Gastroesophageal sphincter (tissue), 4 donors: ENCODE data around the gene ZNF783. TPM values are rescaled to one million over a fixed set of nuclear protein-coding genes. Genes with fewer than 3 reads are reported as not detected.

ENCODE experiments used
- ATAC-seq: fragments of 150-250 bp; one replicate; pipeline ENCODE4 v1.9.1; 2016; ENCODE audit warnings: mild to moderate bottlenecking, moderate library complexity
- H3K27ac ChIP-seq, 4 donors: fragments of 200-600 bp; sonication (generic) in 3 of 4; 1 replicate in 3 of 4; 2 replicates in 1 of 4; pipeline ENCODE4 v1.5.1; 2016 to 2019
- H3K27me3 ChIP-seq: fragments of 200-600 bp; sonication (generic); one replicate; pipeline ENCODE4 v1.5.1; 2019
- H3K36me3 ChIP-seq, 2 donors: fragments of 200-600 bp; sonication (generic); one replicate each; pipeline ENCODE4 v1.5.1; 2019; ENCODE audit warnings: control low read depth in 1 of 2
- H3K4me1 ChIP-seq, 3 donors: fragments of 200-600 bp; sonication (generic); 1 replicate in 2 of 3; 2 replicates in 1 of 3; pipeline ENCODE4 v1.5.1; 2016 to 2019; ENCODE audit warnings: control low read depth in 2 of 3
- H3K4me3 ChIP-seq, 2 donors: fragments of 200-600 bp; sonication (generic); one replicate each; pipeline ENCODE4 v1.5.1; 2019; ENCODE audit warnings: mild to moderate bottlenecking in 1 of 2, moderate library complexity in 1 of 2
- H3K9me3 ChIP-seq, 3 donors: fragments of 200-600 bp; sonication (generic); one replicate each; pipeline ENCODE4 v1.5.1; 2017 to 2019; ENCODE audit warnings: control low read depth in 2 of 3
- CTCF ChIP-seq, 4 experiments: fragments of 200-600 bp in 2 of 4; fragments of 450-650 bp in 2 of 4; sonication (generic) in 1 of 4; IDR thresholded peaks; one replicate each; pipeline ENCODE4 v1.5.1; 2017 to 2019; ENCODE audit warnings: antibody characterized with exemption in 4 of 4, mild to moderate bottlenecking in 2 of 4, moderate library complexity in 2 of 4
- EP300 ChIP-seq: sonication (generic); formaldehyde crosslinking; IDR thresholded peaks from one replicate; pipeline ENCODE4 v1.6.1; 2017; ENCODE audit warnings: antibody characterized with exemption, mild to moderate bottlenecking
- POLR2A ChIP-seq, 2 donors: fragments of 450-650 bp; IDR thresholded peaks; one replicate each; pipeline ENCODE4 v1.6.1; 2017; ENCODE audit warnings: antibody characterized with exemption in 2 of 2, mild to moderate bottlenecking in 2 of 2, moderate library complexity in 1 of 2
- POLR2AphosphoS5 ChIP-seq: sonication (generic); formaldehyde crosslinking; IDR thresholded peaks from one replicate; pipeline ENCODE4 v1.6.1; 2017; ENCODE audit warnings: antibody characterized with exemption
- WGBS, 2 donors: methylation state at CpG; one replicate each; pipeline ENCODE4 v1.1.5; 2018; ENCODE audit warnings: low coverage in 1 of 2; 5-methylcytosine and 5-hydroxymethylcytosine counted together
- total RNA-seq, 4 donors: library from RNA; depleted of rRNA; stranded (reverse); fragments of >200 nt; gene quantifications; one replicate each; pipeline ENCODE4 v1.1.0, GENCODE V29; 2016

ZNF783 gene
- total RNA-seq, 4 donors from 2014 or later, result 8.5 to 17.0 (median 13.1) TPM

- no peaks in the 10 kb centered on the region for H3K9me3 ChIP-seq
- H3K4me3 ChIP-seq, result peak within 1 kb of the TSS; percentile 83 to 98
- H3K36me3 ChIP-seq, result no peaks in the 10 kb centered on the region
- H3K27me3 ChIP-seq, result no peaks in the 10 kb centered on the region
- peak; percentile 35 for TF ChIP-seq POLR2AphosphoS5
- TF ChIP-seq POLR2A (IDR thresholded peaks at IDR 0.05), result no peak
- TF ChIP-seq CTCF (IDR thresholded peaks at IDR 0.05), result peak in 3 of 4 experiments; percentile 67 to 95 (median 77)
- 0% methylated on average over 3 to 11 of the region's 64 CpGs for WGBS, 2 donors
- H3K4me1 ChIP-seq, result peaks cover 0 to 27% (median 10%) of the 10 kb centered on the region in 3 donors
- peak; percentile 100 for ATAC-seq
- peak within 1 kb of the TSS in 3 of 4 donors; percentile 73 to 81 (median 77) for H3K27ac ChIP-seq
Measured at GRCh38 chr7:149239345-149240143, 22.5 kb upstream of the ZNF783 start, which contains the start of gene ZNF212. Gene ZNF212, plus strand, starts transcription at chr7:149239651. Its CDS starts 128 bp downstream, at chr7:149239779.

- no peaks in the 10 kb centered on the region for H3K9me3 ChIP-seq
- ATAC-seq, result no peak
- WGBS, 2 donors, result 70 to 90% methylated on average over 2 to 5 of the region's 5 CpGs
- peak overlapping the region; percentile 83 to 98 for H3K4me3 ChIP-seq
- H3K27me3 ChIP-seq, result no peaks in the 10 kb centered on the region
- H3K27ac ChIP-seq, result no peak overlapping the region
- no peaks in the 10 kb centered on the region for H3K36me3 ChIP-seq
- TF ChIP-seq CTCF (IDR thresholded peaks at IDR 0.05), result no peak
- TF ChIP-seq POLR2AphosphoS5, result no peak
- TF ChIP-seq POLR2A (IDR thresholded peaks at IDR 0.05), result no peak
- TF ChIP-seq EP300, result no peak
- peaks cover 0 to 27% (median 10%) of the 10 kb centered on the region in 3 donors for H3K4me1 ChIP-seq
Measured at GRCh38 chr7:149240637-149241036, 21.4 kb upstream of the ZNF783 start.

DNA sequence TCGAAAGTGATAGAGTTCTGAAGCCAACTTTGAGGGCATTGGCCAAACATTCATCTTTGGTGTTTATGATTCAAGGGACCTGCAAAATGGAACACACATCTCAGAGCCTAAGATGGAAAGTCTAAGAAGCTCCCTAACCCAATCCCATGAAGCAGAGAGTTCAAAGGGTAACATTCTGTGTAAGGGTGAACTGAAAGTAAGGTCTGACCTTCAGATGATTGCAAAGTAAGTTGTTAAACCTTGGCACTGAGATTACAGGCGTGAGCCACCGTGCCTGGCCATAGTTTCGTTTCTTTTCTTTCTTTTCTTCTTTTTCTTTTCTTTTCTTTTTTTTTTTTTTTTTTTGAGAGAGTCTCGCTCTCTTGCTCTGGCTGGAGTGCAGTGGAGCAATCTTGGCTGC lies 20.3 kb upstream of the ZNF783 start:
- Histone ChIP-seq H3K9me3 (no peaks in the 10 kb centered on the region), H3K4me1 (peaks cover 0 to 27% (median 10%) of the 10 kb centered on the region in 3 donors), H3K27me3 (no peaks in the 10 kb centered on the region), H3K36me3 (no peaks in the 10 kb centered on the region), H3K4me3 (no peak overlapping the region), H3K27ac (no peak overlapping the region)
- TF ChIP-seq EP300 (no peak), POLR2A (IDR thresholded peaks at IDR 0.05) (no peak), POLR2AphosphoS5 (no peak), CTCF (IDR thresholded peaks at IDR 0.05) (no peak)
- ATAC-seq, result no peak
- 89% methylated on average over 4 of the region's 5 CpGs; no CpG with 5 or more reads in 1 of the 2 donors for WGBS, 2 donors

DNA sequence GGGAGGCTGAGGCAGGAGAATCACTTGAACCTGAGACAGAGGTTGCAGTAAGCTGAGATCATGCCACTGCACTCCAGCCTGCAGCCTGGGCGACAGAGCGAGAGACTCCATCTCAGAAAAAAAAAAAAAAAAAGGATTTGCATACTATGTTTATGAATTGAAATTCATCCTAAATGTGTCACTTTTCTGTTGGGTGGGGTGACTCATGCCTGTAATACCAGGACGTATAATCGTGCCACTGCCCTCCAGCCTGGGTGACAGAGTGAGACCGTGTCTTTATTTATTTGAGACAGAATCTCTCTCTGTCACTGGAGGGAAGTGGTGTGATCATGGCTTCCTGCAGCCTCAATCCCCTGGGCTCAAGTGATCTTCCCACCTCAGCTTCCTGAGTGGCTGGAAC lies 16.8 kb upstream of the ZNF783 start:
- TF ChIP-seq EP300 (no peak), POLR2A (IDR thresholded peaks at IDR 0.05) (no peak), CTCF (IDR thresholded peaks at IDR 0.05) (no peak), POLR2AphosphoS5 (no peak)
- Histone ChIP-seq H3K9me3 (no peaks in the 10 kb centered on the region), H3K36me3 (peaks cover 0 to 5% of the 10 kb centered on the region in 2 donors), H3K4me1 (peaks cover 0 to 16% (median 9%) of the 10 kb centered on the region in 3 donors), H3K27me3 (no peaks in the 10 kb centered on the region), H3K4me3 (no peak overlapping the region), H3K27ac (no peak overlapping the region)
- ATAC-seq, result no peak
- 64 to 68% methylated on average over 3 to 5 of the region's 5 CpGs for WGBS, 2 donors

DNA sequence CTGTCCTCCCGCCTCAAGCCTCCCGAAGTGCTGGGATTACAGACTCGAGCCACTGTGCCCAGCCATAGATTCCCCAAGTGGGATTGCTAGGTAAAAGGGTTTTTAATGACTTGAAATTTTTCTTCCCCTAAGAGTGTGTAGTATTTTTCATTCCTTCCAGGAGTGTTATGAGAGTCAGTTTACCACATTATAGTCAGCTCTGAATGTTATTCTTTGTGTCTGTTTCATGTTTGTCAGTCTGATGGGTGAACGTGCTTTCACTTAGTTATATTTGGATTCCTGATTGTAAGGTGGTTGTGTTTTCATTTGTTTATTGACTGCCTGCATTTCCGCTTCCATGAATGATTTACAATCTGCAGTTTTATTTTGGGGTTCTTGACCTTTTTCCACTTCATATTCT lies 16.3 kb upstream of the ZNF783 start:
- no peaks in the 10 kb centered on the region for H3K9me3 ChIP-seq
- no peak overlapping the region for H3K27ac ChIP-seq
- no peak for TF ChIP-seq EP300
- no peak for TF ChIP-seq POLR2A (IDR thresholded peaks at IDR 0.05)
- TF ChIP-seq CTCF (IDR thresholded peaks at IDR 0.05), result no peak
- no peak for TF ChIP-seq POLR2AphosphoS5
- 83 to 89% methylated on average over 5 of the region's 5 CpGs for WGBS, 2 donors
- H3K4me3 ChIP-seq, result no peak overlapping the region
- H3K27me3 ChIP-seq, result no peaks in the 10 kb centered on the region
- peaks cover 0 to 10% of the 10 kb centered on the region in 2 donors for H3K36me3 ChIP-seq
- H3K4me1 ChIP-seq, result peaks cover 0 to 11% (median 4%) of the 10 kb centered on the region in 3 donors
- ATAC-seq, result no peak
